ENCODE measurements around the gene MYPOP.

The MYPOP gene

DNA sequence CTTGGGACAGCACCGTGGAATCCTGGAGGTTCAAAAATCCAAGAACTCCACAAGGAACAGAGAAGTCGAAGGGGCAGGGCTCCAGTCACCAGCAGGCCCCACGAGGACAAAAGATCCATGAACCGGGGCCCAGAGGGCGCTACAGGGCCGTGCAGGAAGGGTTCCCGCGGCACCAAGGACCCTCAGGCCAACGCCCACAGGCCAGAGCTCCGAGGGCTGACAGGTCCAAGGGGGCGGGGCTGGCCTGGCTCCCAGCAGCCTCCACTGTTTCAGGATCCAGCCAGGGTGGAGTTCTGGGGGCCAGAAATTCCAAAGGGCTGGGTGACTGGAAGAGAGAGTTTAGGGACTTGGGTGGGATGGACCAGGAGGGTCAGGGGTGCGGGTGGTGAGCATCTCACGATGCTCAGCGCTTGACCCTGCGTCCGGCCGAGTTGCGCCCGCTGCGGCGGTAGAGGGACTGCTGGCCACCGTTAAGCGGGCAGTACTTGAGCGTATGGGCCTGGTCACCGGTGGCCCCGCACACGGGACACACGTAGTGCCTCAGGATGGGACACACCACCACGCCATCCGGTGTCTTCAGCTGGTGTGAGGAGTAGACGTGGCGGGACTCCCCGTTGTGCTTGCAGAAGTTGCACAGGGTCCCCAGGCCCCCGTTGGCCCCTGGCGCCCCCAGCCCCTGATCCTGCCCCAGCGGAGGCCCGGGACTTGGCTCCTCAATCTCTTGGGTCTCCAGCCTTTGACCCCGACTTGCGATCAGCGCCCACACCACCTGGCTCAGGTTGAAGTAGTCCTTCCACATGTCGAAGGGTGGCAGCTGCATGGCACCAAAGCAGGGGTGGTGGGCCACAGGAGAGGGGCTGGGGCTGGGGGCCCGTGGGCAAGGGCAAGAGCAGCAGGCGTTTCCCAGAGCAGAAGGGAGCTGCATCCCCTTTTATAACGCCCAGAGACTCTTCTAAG lies 11.7 kb upstream of the MYPOP start, which contains the start of gene NANOS2:
Gene NANOS2, minus strand, starts transcription at position 905 of the 957 bp plus-strand sequence. Its CDS starts 85 bp downstream, at position 820.
- TF ChIP-seq, protein P1, sequence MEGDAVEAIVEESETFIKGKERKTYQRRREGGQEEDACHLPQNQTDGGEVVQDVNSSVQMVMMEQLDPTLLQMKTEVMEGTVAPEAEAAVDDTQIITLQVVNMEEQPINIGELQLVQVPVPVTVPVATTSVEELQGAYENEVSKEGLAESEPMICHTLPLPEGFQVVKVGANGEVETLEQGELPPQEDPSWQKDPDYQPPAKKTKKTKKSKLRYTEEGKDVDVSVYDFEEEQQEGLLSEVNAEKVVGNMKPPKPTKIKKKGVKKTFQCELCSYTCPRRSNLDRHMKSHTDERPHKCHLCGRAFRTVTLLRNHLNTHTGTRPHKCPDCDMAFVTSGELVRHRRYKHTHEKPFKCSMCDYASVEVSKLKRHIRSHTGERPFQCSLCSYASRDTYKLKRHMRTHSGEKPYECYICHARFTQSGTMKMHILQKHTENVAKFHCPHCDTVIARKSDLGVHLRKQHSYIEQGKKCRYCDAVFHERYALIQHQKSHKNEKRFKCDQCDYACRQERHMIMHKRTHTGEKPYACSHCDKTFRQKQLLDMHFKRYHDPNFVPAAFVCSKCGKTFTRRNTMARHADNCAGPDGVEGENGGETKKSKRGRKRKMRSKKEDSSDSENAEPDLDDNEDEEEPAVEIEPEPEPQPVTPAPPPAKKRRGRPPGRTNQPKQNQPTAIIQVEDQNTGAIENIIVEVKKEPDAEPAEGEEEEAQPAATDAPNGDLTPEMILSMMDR (IDR thresholded peaks at IDR 0.05; ENCODE audit: unreplicated experiment in 3 of 3): no peak
- H3K9me3 Mint-ChIP-seq: no peaks in the 10 kb centered on the region

DNA sequence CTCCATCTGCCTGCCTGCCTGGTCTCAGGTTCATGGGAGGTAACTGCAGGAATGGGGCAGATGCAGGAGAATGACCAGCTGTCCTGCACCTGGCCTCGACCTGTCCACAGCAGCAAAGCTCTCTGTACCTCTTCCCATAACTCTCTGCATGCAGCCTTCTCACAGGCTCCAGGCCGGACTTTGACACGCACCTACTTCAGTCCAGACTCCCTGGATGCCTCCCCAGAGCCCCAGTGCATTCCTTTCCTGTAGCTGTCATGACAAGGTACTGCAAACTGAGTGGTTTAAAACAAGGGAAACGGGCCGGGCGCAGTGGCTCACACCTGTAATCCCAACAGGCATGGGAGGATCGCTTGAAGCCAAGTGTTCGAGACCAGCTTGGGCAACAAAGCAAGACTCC lies 8.9 kb upstream of the MYPOP start:
- H3K4me1 Mint-ChIP-seq: no peaks in the 10 kb centered on the region
- TF ChIP-seq, protein P1 (IDR thresholded peaks at IDR 0.05; ENCODE audit: unreplicated experiment in 3 of 3): no peak
- no peaks in the 10 kb centered on the region for H3K36me3 Mint-ChIP-seq (ENCODE audit: low read depth)
- H3K4me3 Mint-ChIP-seq: no peak overlapping the region
- no peaks in the 10 kb centered on the region for H3K9me3 Mint-ChIP-seq
- peaks cover 11% of the 10 kb centered on the region for H3K27me3 Mint-ChIP-seq (ENCODE audit: low read depth)
- no peak overlapping the region for H3K27ac Mint-ChIP-seq

More for the DNA sequence above, 11.7 kb upstream of the MYPOP start, which contains the start of gene NANOS2:
- H3K27me3 Mint-ChIP-seq (ENCODE audit: low read depth): peaks cover 26% of the 10 kb centered on the region
- no peaks in the 10 kb centered on the region for H3K4me1 Mint-ChIP-seq
- H3K4me3 Mint-ChIP-seq: no peak within 1 kb of the TSS
- no peaks in the 10 kb centered on the region for H3K36me3 Mint-ChIP-seq (ENCODE audit: low read depth)
- H3K27ac Mint-ChIP-seq: no peak within 1 kb of the TSS

DNA sequence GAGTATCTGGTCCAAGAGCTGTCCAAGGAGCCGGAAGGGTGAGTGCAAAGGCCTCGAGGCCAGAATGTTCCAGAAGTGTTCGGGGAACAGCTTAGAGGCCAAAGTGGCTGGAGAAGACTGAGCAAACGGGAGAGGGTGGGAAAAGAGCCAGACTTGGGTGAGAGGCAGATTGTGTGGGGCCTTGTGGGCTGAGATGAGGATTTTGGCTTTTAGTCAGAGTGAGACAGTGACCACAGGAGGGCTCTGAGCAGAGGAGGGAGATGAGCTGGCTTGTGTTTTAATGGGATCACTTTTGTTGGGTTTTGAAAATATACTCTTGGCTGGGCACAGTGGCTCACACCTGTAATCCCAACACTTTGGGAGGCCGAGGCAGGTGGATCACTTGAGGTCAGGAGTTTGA lies 6.5 kb upstream of the MYPOP start:
- Mint-ChIP-seq H3K4me3 (no peak overlapping the region), H3K4me1 (no peaks in the 10 kb centered on the region), H3K27ac (no peak overlapping the region), H3K27me3 (ENCODE audit: low read depth) (peaks cover 9% of the 10 kb centered on the region), H3K36me3 (ENCODE audit: low read depth) (no peaks in the 10 kb centered on the region), H3K9me3 (no peaks in the 10 kb centered on the region)
- TF ChIP-seq, protein P1 (IDR thresholded peaks at IDR 0.05; ENCODE audit: unreplicated experiment in 3 of 3): no peak

DNA sequence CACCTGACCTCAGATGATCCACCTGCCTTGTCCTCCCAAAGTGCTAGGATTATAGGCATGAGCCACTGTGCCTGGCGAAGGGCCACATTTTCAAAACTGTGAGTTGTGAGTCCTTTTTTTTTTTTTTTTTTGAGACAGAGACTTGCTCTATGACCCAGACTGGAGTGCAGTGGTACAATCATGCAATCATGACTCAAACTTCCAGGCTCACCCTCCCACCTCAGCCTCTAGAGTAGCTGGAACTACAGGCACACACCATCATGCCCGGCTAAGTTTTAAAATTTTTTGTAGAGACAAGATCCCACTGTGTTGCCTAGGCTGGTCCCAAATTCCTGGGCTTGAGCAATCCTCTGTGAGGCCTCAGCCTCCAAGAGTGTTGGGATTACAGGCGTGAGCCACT lies 3.8 kb upstream of the MYPOP start:
- Mint-ChIP-seq H3K4me3 (no peak overlapping the region), H3K4me1 (no peaks in the 10 kb centered on the region), H3K27ac (no peak overlapping the region), H3K36me3 (ENCODE audit: low read depth) (no peaks in the 10 kb centered on the region), H3K27me3 (ENCODE audit: low read depth) (peaks cover 13% of the 10 kb centered on the region), H3K9me3 (no peaks in the 10 kb centered on the region)
- TF ChIP-seq, protein P1 (IDR thresholded peaks at IDR 0.05; ENCODE audit: unreplicated experiment in 3 of 3): no peak

DNA sequence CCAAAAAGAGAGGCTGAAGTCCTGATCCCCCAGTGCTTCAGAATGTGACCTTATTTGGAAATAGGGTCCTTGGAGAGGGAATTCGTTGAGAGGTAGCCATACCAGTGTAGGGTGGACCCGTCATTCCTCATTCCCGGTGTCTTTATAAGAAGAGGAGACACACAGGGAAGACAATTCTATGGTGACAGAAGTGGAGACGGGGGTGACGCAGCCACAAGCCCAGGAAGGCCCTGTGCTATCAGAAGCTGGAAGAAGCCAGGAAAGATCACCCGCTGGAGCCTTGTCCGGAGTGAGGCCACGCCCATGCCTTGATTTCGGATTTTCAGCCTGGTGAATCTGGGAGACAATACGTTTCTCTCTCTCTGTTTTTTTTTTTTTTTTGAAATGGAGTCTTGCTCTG lies 2.6 kb upstream of the MYPOP start:
- H3K4me1 Mint-ChIP-seq: peaks cover 5% of the 10 kb centered on the region

More for the DNA sequence above, 2.6 kb upstream of the MYPOP start:
- TF ChIP-seq, protein P1 (IDR thresholded peaks at IDR 0.05; ENCODE audit: unreplicated experiment in 3 of 3): no peak
- Mint-ChIP-seq H3K27ac (no peak overlapping the region), H3K9me3 (no peaks in the 10 kb centered on the region), H3K4me3 (peak overlapping the region in 1 of 3 experiments; percentile 43), H3K27me3 (ENCODE audit: low read depth) (peaks cover 18% of the 10 kb centered on the region), H3K36me3 (ENCODE audit: low read depth) (peaks cover 10% of the 10 kb centered on the region)
